Measurements from ENCODE around the gene SLIRP.
"Not testable (repeated sequence)": the region's sequence is repeated elsewhere in the genome, so short reads cannot be mapped to it uniquely, and the experiment has no call there.

Gene SLIRP

DNA sequence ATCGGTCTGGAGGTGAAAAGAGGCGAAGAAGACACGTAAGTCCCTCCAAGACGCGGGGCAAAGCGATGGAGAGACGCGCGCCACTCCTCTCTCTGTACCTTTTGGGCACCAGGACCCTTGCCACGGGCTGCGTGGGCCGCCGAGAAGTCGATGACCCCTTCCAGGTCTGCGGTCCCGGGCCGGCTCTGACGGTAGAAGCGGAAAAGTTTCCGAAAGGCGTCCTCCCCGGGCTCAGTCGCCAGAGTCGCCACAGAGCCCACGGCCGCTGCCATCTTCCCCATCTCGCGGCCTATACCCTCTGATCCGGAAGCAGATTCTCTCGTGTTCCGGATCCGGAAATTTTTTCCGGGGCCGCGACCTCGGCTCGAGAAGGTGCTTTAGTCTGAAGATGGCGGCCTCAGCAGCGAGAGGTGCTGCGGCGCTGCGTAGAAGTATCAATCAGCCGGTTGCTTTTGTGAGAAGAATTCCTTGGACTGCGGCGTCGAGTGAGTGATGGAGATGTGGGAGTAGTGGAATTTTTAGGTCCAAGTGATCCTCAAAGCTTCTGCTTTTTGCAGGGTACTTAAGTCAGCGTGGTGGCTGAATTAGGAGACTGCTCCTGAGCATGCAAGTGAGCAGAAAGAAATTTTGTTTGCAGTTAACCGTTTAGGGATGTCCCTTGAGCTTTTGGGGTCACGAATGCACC, at the start of gene SLIRP, which contains the start of gene ALKBH1:
SLIRP (plus strand) TSS at position 380 of the 685 bp plus-strand sequence; CDS start at position 389, 9 bp downstream.
ALKBH1 (minus strand) TSS at position 300 of the 685 bp plus-strand sequence; CDS start at position 281, 19 bp downstream.
- DNase-seq: peak; percentile 91

DNA sequence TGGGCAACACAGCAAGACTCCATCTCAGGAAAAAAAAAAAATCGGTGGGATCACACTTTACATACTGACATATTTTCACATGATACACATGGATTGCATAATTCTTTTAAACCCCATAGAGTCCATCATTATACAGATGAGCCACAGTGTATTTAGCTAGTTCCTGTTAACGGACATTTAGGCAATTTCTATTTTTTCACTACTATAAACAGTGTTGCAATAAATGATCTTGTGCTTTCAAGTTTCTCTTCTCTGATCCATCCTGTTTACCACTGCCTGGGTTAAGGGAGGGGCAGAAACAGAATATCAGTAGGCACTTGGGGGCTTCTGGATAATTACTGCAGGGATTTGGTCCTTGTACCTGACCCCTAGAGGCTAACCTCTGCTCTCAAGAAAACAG, 48.1 kb upstream of the SLIRP start:
- no peak for DNase-seq

GRCh38 chr14:77660754-77661153, 47.1 kb upstream of the SLIRP start:
- no peak for DNase-seq

DNA sequence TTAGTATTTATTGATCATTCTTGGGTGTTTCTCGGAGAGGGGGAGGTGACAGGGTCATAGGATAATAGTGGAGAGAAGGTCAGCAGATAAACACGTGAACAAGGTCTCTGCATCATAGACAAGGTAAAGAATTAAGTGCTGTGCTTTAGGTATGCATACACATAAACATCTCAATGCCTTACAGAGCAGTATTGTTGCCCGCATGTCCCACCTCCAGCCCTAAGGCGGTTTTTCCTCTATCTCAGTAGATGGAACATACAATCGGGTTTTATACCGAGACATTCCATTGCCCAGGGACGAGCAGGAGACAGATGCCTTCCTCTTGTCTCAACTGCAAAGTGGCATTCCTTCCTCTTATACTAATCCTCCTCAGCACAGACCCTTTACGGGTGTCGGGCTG, 46.3 kb upstream of the SLIRP start:
- not testable (repeated sequence) for DNase-seq

- no peak for DNase-seq
Measured at GRCh38 chr14:77663293-77663692, 44.6 kb upstream of the SLIRP start.

DNA sequence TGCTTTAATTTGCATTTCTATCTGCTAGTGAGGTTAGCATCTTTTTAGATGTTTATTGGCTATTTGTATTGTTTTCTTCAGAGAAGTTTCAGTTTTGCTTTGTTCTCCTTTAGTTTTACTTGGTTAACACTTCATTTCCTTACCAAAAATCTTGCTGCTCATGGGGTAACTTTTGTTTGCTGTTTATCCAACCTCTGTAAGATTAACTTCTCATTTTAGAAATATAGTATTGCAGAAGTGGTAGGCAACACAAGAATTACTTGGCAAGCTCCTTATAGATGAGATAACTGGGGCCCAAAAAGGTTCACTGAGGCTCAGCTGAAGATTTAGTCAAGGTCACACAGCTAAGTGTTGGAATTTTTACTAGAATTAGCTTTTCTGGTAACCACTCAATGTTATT, 40.6 kb upstream of the SLIRP start:
- no peak for DNase-seq

DNA sequence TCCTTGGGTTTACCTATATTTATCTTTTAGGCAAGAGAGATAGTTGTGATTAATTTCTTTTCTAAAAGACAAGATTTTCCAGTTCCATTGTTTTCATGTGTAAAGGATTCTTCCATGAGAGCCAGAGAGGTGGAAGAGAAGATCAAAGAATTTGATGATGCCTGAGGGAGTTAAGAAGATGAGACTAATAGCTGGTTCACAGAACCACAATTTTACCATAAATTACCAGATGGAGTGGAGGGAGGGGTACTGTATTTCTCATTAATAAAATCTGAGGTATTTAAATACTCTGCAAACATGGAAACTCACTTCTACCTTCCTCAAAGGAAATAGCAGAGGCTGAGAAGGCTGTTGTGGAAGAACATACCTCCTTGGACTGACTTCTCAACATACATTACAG, 34.7 kb upstream of the SLIRP start:
- no peak for DNase-seq

GRCh38 chr14:77674931-77675330, 33.0 kb upstream of the SLIRP start:
- no peak for DNase-seq

DNA sequence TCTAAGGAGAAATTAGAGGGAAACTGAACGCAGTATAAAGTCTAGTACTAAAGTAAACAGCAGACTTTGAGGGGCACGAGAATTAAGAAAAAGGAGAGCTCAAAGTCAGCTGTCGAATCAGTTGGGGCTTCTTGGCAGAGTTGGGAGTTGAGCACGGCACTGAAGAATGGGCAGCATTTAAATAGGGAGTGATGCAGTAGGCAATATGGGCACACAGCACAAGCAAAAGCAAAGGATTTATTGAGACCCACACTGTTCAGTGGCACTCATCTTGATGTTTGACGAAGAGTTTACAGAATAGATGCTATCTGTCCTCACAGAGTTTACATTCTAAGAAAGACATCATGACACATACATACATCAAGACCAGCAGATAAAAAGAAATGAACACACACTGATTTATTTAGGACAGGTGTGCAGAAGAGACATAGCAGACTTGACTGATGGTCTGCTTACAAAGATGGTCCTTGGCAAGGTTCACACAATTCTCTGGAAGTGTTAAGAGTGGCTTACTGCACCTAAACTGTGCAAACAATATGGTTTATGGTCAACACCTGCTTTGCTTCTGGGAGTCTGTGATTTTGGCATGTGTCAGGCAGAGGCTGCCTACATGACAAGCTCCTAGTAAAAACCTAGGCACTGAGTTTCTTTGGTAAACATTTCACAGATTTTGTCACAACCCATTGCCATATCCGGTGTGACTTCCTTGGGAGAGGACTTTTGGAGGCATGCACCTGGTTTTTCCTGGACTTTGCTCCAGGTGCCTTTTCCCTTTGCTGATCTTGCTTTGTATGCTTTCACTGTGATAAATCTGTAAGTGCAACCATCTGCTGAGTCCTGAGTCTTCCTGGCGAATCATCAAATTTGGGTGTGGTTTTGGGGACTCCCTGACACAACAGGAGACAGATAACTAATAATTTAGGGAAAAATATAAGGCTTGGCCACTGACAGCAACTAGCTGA, 26.4 kb upstream of the SLIRP start:
- no peak for DNase-seq

DNA sequence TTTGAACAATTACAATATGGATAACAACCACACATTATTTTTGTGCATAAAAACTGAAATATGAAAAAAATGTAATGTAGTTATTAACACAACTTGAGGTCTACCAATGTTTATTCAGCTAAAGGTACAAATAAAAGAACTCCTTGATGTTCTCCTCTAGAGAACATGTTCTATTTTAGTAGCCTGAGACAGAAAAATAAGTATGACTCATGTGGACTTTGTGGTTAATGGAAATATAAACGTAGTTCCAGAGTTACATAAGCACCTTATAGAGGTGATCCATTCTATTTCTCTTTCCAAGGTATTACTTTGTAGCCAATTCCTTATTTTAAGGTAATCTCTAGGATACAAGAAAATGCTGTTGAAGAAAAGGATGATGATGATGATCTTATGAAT, 25.7 kb upstream of the SLIRP start:
- no peak for DNase-seq

DNA sequence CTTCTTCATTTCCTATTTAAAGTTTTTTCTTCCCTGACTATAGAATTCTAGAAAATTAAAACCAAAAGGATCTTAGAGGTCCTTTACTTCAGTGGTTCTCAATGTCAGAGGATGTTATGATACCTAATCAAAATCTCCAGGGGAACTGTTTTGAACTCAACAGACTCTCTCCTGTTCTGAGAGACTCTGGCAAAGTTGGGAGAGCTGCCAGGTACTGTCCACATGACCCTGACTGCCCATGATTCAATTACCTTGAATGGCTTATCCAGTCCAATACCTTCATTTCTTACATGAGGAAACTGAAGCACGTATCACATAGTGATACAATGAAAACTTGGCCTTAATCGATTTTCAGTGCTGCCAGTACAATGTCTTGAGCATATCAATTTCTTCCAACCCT, 16.6 kb upstream of the SLIRP start:
- DNase-seq: no peak

DNA sequence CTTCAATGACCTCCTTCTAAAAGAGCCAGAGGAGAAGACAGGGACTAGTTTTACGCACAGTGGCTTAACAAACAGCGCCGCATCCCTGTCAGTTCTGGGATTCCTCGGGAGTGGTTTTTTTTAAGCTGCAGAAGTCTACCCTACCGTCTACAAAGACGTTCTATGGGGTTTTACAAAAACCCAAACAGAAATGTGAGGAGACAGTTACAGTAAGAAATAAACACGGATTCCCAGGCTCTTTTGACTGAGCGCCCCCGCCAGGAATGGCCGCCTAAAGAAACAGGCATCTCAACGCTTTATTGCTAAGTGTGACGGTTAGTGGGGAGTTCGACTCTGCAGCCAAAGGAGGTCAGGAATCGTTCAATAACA, 564 bp upstream of the SLIRP start:
- no peak for DNase-seq

GRCh38 chr14:77708749-77709148, 846 bp downstream of the SLIRP start:
- DNase-seq: no peak

DNA sequence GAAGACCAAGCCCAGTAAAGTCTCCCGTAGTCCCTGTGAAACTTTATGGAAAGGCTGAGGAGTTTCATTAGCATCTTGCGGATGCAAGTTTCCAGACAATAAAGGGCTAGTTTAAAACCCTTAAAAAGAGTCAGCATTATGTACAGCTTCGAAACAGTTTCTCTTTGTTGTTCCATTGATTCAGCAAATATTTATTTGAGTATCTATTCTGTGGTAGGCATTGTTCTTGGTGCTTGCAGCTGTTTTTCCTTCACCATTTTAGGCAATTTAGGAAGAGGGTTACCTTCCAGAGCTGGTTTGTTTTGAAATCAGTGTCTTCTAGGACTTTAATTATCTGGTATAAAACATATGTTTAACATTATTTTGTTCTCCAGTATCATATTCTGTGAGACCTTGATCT, 1.5 kb downstream of the SLIRP start:
- DNase-seq: no peak

- no peak for DNase-seq
Measured at GRCh38 chr14:77710364-77710763, 2.5 kb downstream of the SLIRP start.

DNA sequence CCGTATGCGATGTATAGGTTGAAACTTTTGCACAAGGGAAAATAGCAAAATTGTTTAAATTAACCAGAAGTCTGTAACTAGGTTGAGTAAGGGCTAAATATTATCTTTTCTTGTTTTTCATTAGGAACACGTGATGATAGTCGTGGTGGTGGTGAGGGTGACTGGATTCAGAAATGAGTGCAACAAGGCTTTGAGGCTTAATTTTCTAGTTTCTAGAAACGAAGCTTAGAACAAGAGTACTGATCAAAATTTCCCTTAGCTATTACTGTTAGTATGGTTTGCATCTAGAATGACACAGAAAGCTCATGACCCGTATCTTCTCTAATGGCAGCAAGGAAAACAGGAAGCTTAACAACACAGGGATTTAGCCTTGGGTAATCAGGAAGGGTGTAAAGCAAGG, 7.0 kb downstream of the SLIRP start:
- DNase-seq: no peak

GRCh38 chr14:77717608-77718305, 9.9 kb downstream of the SLIRP start:
- DNase-seq: no peak

GRCh38 chr14:77721437-77721836, 13.5 kb downstream of the SLIRP start:
- no peak for DNase-seq

DNA sequence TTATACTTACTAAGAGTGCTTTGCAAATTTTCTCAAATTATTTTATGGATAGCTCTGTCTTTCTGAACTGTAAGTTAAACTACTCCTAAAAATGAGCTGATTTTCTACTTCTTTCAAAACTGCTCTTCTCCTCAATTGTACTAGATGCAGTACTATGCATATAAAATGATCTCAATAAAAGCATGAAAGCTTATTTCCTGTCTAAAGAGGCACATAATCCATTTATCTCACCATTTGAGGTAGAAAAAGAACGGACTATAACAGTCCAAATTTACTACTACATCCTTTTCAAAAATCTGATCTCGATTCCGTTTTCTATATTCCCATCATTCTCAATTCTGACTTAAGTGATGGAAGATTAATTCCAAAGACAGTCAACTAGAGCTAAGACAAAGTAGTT, 14.4 kb downstream of the SLIRP start:
- DNase-seq: no peak

GRCh38 chr14:77730976-77731497, 23.1 kb downstream of the SLIRP start:
- DNase-seq: no peak

- peak; percentile 12 for DNase-seq
Measured at GRCh38 chr14:77738559-77739250, 30.8 kb downstream of the SLIRP start.

DNA sequence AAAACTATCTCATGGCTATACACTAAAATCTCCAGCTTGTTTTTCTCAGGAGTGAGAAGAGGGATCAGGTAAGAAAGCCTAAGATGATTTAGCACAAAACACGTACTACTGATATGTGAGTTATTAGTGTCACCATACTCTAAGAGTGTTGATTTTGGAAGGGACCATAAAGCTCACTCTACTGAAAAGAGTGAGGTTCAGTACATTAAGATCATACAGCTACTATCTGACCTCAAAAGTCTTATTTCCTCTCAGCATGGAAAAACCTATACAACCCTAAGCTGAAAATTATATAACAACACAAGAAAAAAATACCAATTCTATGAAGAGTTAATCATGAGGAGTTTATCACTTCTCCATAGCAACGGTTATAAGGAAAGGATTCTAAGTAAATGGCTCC, 33.5 kb downstream of the SLIRP start:
- no peak for DNase-seq
